ENCODE data around the gene S100P.

S100P gene

DNA sequence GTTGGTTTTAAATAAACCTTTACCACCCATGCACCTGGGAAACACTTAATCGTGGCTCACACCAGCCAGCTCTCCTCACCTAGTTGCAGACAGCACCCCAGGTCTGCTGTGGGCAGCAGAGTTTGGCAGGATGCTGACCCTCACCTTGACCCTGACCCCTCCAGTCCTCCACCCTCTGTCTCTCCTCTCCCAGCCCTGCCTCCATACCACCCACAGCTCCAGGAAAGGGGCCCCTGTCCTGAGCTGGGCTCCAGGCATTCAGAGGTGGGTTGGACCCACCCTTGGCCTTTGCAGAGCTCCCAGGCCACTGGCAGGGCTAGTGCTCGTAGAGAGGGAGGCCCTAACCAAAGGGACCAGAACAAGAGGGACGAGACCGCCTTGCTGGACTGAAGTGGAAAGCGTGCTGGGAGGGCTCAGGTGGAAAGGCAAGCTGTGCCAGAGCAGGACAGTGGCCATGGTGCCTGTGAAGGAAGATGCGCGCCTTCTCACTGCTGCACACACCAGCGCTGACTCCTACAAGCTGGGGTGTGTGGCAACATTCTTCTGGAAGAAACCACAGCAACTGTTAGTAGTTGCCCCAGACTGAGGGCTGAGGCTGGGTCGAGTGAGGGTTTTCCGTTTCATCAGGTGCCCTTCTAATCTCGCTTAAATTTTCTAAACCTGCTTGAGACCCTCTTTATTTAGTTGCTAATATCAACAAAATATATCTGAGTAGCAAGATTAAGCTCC, 10.7 kb upstream of the S100P start:
- DNase-seq (ENCODE audit: low read depth, low spot score): no peak

DNA sequence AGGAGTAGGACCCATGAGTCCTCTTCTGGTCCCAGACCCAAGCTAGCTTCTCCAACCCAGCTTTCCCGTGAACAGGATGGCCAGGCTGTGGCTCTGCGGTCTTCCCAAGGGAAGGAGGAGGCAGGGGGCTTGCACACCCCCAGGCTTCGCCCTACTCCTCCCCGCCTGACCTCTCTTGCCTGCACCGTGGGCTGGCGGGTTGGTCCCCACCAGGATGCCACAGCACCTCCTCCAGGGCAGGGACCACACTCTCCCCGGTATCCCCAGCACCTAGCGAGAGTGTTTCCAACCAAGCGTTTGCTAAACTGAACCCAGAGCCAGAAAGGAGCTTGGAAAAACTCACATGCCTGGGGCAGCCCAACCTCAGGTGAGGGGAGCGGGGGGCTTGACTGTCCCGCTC, 9.0 kb upstream of the S100P start:
- TF ChIP-seq, protein P1, sequence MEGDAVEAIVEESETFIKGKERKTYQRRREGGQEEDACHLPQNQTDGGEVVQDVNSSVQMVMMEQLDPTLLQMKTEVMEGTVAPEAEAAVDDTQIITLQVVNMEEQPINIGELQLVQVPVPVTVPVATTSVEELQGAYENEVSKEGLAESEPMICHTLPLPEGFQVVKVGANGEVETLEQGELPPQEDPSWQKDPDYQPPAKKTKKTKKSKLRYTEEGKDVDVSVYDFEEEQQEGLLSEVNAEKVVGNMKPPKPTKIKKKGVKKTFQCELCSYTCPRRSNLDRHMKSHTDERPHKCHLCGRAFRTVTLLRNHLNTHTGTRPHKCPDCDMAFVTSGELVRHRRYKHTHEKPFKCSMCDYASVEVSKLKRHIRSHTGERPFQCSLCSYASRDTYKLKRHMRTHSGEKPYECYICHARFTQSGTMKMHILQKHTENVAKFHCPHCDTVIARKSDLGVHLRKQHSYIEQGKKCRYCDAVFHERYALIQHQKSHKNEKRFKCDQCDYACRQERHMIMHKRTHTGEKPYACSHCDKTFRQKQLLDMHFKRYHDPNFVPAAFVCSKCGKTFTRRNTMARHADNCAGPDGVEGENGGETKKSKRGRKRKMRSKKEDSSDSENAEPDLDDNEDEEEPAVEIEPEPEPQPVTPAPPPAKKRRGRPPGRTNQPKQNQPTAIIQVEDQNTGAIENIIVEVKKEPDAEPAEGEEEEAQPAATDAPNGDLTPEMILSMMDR (IDR thresholded peaks at IDR 0.05; ENCODE audit: insufficient read depth, low read length, missing control alignments): no peak
- no peak for DNase-seq (ENCODE audit: low read depth, low spot score)
- POLR2A ChIA-PET: no interaction called here
- CTCF ChIA-PET: interaction anchor here (2.4 kb wide), 1 partner anchor 9 kb away, joined by 8 read pairs; no protein-coding TSS in a partner anchor
- H3K4me3 ChIP-seq (ENCODE audit: low read depth, low read length): no peak overlapping the region

More for the DNA sequence above, 10.7 kb upstream of the S100P start:
- CTCF ChIA-PET: interaction anchor here (1.4 to 2.4 kb wide), 2 partner anchors 8 to 388 kb away, joined by 3 to 8 read pairs; no protein-coding TSS in a partner anchor
- TF ChIP-seq, protein P1 (IDR thresholded peaks at IDR 0.05; ENCODE audit: insufficient read depth, low read length, missing control alignments): no peak
- H3K4me3 ChIP-seq (ENCODE audit: low read depth, low read length): no peak overlapping the region
- POLR2A ChIA-PET: no interaction called here

DNA sequence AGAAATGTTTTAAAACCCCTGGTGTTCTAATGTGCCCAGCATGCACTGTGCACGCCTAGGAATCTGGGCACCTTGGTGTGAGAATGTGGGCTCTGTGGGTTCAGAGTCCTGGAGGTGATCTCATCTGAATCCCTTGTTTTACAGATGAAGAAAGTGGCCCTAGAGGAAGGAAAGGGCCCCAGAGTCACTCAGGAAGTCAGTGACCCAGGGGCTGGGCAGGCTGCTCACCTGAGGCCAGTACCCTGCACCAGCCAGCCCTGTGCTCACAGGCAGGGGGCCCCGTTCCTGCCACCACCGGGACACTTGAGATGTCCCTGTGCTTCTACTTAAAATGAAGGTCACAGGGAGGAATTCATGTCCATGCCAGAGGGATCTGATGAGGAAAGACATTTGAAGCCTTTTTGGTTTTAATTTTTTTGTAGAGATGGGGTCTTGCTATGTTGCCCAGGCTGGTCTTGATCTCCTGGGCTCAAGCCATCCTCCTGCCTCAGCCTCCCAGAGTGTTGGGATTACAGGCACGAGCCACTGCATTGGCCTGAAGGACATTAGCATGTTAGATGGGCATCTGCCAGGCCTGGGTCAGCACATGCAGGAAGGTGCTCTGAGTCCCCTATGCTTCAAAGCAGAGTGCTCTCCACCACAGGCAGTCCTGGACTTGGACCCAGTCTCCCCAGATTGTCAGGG, 7.4 kb upstream of the S100P start:
- ChIA-PET POLR2A (no interaction called here), CTCF (interaction anchor here (0.9 kb wide), 1 partner anchor 20 kb away, joined by 3 read pairs; no protein-coding TSS in a partner anchor)
- DNase-seq (ENCODE audit: low read depth, low spot score): no peak
- TF ChIP-seq, protein P1 (IDR thresholded peaks at IDR 0.05; ENCODE audit: insufficient read depth, low read length, missing control alignments): no peak
- H3K4me3 ChIP-seq (ENCODE audit: low read depth, low read length): no peak overlapping the region

DNA sequence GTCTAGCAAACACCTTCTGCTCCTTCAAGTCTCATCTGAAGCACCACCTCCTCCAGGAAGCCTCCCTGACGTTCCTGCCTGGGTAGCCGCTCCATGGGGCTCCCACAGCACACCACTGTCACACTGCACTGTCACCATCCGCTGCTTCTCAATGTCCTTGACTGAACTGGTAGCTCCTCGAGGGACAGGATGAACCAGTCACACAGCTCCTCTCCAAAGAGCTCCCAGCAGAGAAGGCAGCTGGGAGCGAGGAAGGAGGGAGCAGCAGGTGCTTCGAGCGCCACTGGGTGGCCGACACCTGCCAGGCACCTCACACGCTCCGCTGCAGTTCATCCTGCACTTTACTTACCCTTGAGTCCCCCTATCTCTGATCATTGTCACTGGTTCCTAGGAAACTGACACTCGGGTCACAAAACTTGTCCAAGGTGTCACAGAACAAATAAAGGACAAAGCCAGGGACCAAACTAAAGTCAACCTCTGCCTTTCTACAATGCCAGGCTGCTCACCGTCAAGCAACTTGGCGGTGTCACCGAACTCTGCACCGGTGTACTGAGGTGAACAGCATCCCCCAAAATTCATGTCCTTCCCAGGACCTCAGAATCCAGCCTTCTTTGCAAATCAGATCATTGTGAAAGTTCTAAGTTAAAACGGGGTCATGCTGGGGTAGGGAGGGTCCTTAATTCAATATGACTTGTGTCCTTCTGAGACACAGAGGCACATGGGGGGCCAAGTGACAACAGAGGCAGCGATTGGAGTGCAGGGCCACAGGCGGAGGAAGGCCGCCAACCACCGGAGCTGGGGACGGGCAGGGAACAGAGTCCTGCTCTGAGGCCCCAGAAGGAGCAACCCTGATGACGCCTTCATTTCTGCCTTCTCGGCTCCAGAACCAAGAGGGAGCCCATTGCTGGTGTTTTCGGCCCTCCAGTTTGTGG, 5.5 kb upstream of the S100P start:
- no peak overlapping the region for H3K4me3 ChIP-seq (ENCODE audit: low read depth, low read length)
- TF ChIP-seq, protein P1 (IDR thresholded peaks at IDR 0.05; ENCODE audit: insufficient read depth, low read length, missing control alignments): no peak

GRCh38 chr4:6688879-6689505, 4.7 kb upstream of the S100P start:
- H3K4me3 ChIP-seq (ENCODE audit: low read depth, low read length): peak overlapping the region; percentile 12
- peak; percentile 58 for DNase-seq (ENCODE audit: low read depth, low spot score)
- ChIA-PET CTCF (interaction anchor here (1.2 to 1.3 kb wide), 3 partner anchors 14 to 21 kb away, joined by 3 to 4 read pairs (median 3); partner anchors contain the start of gene MRFAP1L1), POLR2A (interaction anchor here (0.6 to 1.0 kb wide), 2 partner anchors 15 to 47 kb away, joined by 3 read pairs; a partner anchor contains a TSS)
- TF ChIP-seq, protein P1 (IDR thresholded peaks at IDR 0.05; ENCODE audit: insufficient read depth, low read length, missing control alignments): peak; percentile 28

More for the DNA sequence above, 5.5 kb upstream of the S100P start:
- ChIA-PET POLR2A (interaction anchor here (1.0 kb wide), 1 partner anchor 14 kb away, joined by 3 read pairs; a partner anchor contains a TSS), CTCF (interaction anchor here (1.2 to 1.3 kb wide), 2 partner anchors 13 to 19 kb away, joined by 3 to 4 read pairs; no protein-coding TSS in a partner anchor)
- DNase-seq (ENCODE audit: low read depth, low spot score): no peak
